ENCODE measurements around the gene RNU6-8.
A peak's percentile ranks its signal among the peaks of the same experiment; 100 is the strongest.

RNU6-8 gene

GRCh38 chr14:32202998-32203882, at the start of gene RNU6-8:
RNU6-8 (minus strand) TSS chr14:32203269.
- DNase-seq (ENCODE audit: low read depth), result peak; percentile 58

DNA sequence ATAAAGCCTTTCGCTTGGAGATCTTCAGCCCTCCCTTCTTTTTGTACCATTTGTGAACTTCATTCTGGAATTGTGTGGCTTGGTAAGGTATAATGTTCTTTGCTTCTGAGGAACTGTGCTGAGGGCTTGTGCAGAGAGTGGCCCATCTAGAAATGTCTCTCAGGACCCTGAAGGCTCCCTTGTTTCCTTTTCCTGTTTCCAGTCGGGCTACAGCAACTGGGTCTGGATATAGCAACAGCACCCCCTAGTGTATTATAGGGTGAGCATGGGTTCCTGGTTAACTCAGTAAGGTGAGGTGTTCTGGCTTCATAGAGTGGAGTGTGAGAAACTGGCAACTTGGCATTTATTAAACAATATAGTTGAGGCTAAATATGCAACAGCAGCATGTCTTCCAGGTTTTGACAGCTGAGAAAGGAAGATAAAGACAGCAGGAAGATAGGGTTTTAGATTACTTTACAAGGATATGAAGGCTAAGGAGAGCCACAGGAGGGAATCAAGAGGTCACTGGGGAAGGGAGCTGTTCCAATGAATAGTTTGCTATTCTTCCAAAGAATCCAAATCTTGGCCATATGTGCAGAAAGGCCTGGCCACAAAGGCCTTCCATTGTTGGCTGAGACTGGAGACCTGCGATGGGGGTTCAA, 49.1 kb upstream of the RNU6-8 start:
- no peak for DNase-seq (ENCODE audit: low read depth)

DNA sequence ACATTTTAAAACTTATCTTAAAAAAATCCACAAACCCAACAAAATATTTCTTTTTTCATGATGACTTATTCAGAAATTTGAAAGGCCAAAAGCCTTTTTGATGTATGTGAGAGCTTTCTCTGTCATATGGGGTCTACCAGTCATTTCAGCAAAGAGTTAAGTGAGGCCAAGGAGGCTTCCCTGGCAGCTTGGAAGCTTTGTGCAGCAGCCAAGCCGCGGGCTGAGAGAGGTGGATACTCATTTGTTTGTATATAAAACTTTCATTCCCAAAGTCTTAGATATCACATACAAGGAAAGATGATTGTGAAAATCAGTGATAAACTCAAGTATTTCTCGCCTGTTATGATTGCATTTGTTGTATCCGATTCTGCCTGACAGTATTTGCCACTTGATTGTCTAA, 48.5 kb upstream of the RNU6-8 start:
- DNase-seq (ENCODE audit: low read depth), result no peak

DNA sequence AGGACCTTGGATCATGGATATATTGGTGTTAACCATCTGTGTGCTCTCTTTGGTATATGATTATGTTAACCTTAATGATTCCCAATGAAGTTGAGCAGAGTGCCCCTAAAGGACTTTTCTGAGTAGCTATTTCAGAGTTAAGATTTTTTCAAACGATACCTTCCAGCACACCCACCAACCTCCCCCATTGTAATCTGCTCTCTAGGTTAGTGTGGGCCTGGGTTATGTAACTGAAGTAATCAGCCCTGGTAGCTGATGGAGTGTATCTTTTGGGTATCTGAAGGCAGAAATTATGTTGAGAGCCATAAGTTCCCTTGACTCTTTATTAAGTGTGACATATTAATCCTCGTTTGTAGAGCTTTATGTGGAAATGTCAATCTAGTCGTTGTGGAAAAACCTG, 47.6 kb upstream of the RNU6-8 start:
- DNase-seq (ENCODE audit: low read depth), result no peak

DNA sequence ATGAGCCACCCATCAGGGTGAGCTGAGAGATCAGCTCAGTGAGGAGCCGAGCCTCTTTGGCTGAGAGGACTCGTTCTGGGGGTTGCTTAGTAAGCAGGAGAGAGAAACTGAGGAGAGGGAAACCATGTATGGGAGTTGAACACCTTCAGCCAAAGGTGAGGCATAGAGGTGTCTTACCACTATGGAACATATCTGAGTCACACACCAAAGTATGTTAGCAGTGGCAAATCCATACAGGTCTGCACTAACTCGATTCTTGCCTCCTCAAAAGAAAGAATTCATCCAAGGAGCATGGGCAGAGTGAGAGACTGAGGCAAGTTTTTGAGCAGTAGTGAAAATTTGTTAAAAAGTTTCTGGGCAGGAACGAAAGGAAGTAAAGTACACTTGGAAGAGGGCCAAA, 46.7 kb upstream of the RNU6-8 start:
- no peak for DNase-seq (ENCODE audit: low read depth)

DNA sequence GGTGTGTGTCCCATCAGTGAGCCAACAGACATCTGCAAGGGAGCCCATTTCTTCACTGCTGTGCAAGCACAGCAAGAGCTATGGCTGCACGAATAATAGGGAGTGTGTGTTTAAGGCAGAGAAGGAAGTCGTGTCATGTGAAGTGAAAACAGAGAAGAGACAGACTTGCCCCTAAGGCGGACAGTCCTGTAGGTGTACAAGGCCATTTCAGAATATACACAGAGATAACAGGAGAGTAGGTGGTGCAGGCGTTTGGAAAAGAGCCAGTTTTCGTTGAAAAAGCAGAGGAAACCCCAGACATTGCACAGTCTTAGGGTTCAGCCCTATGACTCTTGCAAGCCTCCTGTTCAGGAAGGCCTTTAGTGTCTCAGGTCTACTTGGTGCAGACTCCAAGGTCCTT, 46.3 kb upstream of the RNU6-8 start:
- DNase-seq (ENCODE audit: low read depth), result no peak

- DNase-seq (ENCODE audit: low read depth), result no peak
Measured at GRCh38 chr14:32246751-32247150, 43.7 kb upstream of the RNU6-8 start.

- no peak for DNase-seq (ENCODE audit: low read depth)
Measured at GRCh38 chr14:32244404-32244803, 41.3 kb upstream of the RNU6-8 start.

DNA sequence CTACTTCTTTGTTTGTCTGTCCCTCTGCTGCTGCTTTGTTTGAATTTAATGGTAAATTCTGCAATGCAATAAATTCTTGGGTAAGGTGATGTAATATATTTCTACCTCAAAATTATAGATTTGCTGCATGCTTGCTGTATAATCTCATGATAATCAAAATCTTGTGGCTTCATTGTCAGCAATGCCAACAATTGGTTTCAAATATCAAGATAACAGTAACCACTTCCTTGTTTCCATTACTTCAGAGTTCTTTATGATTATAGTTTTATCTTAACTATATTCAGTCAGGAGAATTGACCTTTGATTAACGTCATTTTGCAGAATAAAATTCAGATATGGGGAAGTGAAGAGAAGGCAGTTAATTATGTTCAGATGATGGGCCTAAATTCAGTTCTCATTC, 30.2 kb upstream of the RNU6-8 start:
- no peak for DNase-seq (ENCODE audit: low read depth)

DNA sequence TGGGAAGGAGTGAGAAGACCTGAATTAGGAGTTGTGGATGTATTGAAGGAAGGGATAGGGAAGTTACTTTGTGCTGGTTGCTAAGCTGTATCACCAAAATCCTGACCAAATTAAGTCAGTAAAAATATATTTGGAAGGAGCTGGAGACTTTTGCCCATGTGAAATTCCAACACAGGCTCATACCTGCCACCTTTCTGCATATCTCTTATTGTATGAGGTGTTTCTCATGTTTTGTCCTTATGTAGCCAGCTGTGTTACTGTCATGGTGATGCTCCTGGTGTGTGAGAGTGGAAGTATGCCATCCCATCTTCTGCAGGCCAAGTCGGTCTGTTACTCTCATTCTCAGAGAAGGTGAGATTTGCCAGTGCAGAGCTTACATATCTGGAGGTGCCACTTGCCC, 29.4 kb upstream of the RNU6-8 start:
- no peak for DNase-seq (ENCODE audit: low read depth)

DNA sequence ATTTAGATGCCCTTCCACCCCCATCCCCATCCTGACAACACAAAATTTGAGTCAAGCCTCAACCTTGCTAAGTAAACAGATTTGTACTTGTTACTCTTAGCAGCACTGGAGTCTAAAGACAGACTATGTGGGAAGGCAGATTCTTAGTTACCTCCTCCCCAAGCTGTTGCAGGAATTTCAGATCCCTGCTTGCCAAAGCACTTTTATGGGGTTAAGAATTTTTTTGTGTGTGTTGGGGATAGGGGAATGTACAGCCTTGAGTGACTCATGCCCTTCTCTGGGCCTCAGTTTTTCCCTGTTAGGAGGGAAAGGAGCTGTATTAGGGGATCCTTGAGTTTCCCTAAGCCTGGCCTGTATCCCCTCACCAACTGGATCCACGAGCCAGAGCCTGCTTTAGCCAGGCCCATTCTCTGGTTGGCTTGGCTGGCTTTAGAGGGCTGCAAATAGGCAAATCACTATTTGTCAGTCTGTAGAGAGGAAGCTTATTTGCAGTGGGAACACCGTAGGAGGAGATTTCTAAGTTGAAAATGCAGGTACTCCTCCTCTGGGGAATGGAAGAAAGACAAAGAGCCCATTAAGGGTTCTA, 27.7 kb upstream of the RNU6-8 start:
- no peak for DNase-seq (ENCODE audit: low read depth)

DNA sequence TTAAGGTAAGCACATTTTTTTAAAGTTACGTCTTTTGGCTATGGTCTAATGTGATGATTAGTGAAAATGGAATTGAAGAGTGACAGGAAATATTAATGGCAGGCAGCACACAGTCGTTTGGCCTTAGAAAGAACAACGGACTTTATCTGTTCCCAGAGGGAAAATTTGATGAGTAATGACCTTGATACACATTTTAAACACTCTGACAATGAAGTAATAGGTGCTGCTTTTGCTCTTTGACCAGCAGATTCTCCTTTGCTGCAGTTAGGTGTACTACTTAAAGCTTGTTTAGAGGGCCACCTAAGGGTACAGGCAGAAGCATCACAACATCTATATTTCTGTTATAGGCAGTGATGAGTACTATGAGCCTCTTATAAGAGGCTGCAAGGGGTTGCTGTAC, 27.1 kb upstream of the RNU6-8 start:
- no peak for DNase-seq (ENCODE audit: low read depth)

DNA sequence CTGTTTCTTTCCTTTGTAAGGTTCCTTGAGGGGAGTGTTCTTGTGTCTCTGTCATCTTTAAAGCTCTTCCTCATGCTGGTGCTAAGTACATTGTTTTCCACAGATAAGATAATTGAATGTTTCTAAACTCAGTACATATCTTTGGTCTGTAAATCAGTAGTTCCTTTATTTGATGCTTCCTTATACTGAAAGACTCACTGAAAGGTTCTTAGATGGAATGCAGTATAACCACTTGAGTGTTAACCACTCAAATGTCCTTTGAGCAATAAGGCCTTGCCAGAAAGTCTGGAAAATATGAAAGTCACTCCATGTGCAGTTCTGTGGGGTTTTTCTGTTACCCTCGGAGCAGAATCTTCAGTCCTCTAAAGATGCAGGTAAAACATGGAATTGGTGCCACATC, 23.0 kb upstream of the RNU6-8 start:
- DNase-seq (ENCODE audit: low read depth), result no peak

DNA sequence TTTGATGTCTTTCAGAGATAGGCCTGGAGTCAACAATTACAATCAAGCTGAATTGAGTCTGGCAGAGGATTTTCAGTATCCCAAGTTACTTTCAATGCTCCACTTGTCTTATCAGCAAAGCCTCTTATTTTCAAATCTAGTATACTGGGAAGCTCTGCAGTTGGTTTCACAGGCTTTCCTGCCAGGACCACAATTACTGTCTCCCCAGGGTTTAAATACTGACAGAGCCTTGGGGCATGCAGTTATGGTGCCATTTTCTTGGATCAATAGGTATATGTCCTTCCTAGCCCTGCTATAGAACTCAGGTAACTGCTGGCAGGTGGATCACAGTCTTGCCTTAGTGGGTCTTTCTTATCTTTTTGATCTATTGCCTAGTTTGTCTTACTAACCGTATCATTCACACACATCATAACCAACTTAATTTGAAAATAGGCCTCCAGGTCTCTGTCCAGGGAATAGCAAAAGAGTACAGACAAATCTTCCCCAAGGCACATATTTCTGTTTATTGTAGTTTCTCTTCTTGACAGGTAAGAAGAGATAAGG, 22.4 kb upstream of the RNU6-8 start:
- no peak for DNase-seq (ENCODE audit: low read depth)

- no peak for DNase-seq (ENCODE audit: low read depth)
Measured at GRCh38 chr14:32224737-32225377, 21.8 kb upstream of the RNU6-8 start.

GRCh38 chr14:32217301-32217700, 14.2 kb upstream of the RNU6-8 start:
- DNase-seq (ENCODE audit: low read depth), result no peak

DNA sequence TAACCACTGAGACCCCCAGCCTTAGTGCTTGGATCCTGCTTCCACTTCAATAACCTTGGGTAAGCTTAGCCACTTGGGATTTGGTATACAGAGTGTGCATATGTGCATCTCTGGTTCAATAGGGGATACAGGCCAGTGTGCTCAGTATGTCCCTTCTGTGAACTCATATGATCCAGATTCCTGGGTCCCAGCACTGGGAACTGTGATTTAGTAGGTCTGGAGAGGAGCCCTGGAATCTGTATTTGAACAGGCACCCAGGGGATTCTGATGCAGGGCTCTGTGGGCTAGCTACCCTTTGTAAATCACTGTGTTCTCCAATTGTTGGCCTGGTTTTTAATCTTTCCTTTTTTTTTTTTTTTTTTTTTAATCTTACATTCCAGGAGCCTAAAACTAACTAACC, 9.8 kb upstream of the RNU6-8 start:
- no peak for DNase-seq (ENCODE audit: low read depth)

DNA sequence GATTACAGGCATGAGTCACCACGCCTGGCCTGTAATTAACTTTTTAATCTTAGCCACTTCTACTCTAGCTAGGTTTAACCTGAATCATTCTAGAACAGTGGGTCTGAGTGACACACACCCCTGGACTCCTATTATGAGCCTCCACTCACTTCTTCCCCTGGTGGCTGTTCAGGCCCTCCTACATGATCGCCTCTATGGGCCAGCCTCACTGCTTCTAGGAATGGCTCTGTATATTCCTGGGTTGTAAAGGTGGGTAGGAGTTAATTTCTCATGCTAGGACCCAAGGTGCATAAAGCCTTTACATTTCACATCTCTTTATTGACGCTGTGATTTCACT, 8.0 kb upstream of the RNU6-8 start:
- no peak for DNase-seq (ENCODE audit: low read depth)

- no peak for DNase-seq (ENCODE audit: low read depth)
Measured at GRCh38 chr14:32209471-32209870, 6.4 kb upstream of the RNU6-8 start.

DNA sequence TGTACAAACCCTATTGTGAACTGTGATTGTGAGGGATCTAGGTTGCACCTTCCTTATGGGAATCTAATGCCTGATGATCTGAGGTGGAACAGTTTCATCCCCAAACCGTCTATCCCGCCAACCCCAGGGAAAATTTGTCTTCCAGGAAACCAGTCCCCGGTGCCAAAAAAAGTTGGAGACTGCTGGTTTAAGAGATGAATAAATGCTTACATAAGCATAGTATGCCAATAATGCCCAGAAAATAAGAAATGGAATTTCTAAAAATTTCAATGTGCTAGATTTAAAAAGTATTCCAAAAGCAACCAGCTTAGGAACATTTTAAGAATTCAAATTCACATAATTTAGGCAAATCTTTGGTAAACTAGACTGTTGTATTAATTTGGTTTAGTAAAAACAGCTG, 5.4 kb upstream of the RNU6-8 start:
- no peak for DNase-seq (ENCODE audit: low read depth)

GRCh38 chr14:32206552-32206951, 3.5 kb upstream of the RNU6-8 start:
- DNase-seq (ENCODE audit: low read depth), result no peak

DNA sequence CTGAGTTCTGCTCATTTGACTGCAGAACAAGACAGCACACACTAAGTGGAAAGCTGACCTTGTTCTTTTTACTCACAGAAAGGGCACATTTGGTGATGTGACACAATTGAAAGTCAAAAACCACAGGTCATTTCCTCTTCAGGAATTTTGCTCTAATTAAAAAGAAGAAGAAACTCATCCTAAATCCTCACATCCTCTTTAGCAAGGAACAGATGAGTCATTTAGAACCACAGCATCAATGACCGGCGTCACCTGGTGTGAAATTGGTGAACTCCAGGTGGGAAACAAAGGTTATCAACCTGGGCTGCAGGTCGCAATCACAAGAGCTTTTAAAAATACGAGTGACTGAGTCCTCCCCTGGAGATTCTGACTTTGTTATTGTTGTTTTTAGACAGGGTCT, 2.9 kb upstream of the RNU6-8 start:
- DNase-seq (ENCODE audit: low read depth), result no peak

DNA sequence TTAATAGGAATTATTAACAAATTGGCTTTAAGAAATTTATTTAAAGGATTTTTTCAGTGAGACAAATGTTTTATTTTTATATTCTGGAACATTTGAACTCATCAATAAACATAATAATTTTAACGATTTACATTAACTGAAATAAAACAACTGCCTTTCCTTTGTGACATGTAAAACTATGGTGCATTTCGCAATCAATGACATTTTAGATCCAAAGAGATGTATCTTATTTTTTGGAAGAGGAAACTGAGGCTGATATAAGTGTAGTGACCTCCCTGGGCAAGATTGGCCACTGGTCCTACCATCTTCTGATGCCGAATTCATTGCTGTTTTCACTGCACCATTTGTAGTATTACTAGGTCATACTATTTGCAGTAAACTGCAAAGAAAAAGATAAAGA, 2.5 kb upstream of the RNU6-8 start:
- no peak for DNase-seq (ENCODE audit: low read depth)
